Germinal center (tissue), 1 donor: Measurements from ENCODE around the gene SKIDA1.

Experiments
- DNase-seq: peaks from one replicate; pipeline ENCODE4 v3.0.0; 2012; ENCODE audit warnings: mixed read lengths, low spot score

The SKIDA1 gene

GRCh38 chr10:21529032-21529910, 3.8 kb upstream of the SKIDA1 start:
- no peak for DNase-seq

- DNase-seq, result no peak
These were observed 3.0 kb upstream of the SKIDA1 start for GRCh38 chr10:21528236-21529031.

GRCh38 chr10:21527598-21528235, 2.2 kb upstream of the SKIDA1 start:
- DNase-seq, result no peak

GRCh38 chr10:21526860-21527597, 1.5 kb upstream of the SKIDA1 start:
- peak; percentile 30 for DNase-seq

- DNase-seq, result peak; percentile 50
These were observed 842 bp upstream of the SKIDA1 start for GRCh38 chr10:21526188-21526859.

GRCh38 chr10:21524526-21525366, 736 bp downstream of the SKIDA1 start:
- no peak for DNase-seq

GRCh38 chr10:21524131-21524525, 1.4 kb downstream of the SKIDA1 start:
- DNase-seq, result no peak

- no peak for DNase-seq
These were observed 1.9 kb downstream of the SKIDA1 start for GRCh38 chr10:21523557-21524008.

GRCh38 chr10:21522631-21523406, 2.7 kb downstream of the SKIDA1 start:
- no peak for DNase-seq

- no peak for DNase-seq
These were observed 3.5 kb downstream of the SKIDA1 start for GRCh38 chr10:21521751-21522533.

GRCh38 chr10:21520949-21521348, 4.5 kb downstream of the SKIDA1 start:
- no peak for DNase-seq

- DNase-seq, result no peak
These were observed 5.0 kb downstream of the SKIDA1 start for GRCh38 chr10:21520509-21520908.

GRCh38 chr10:21519941-21520436, 5.5 kb downstream of the SKIDA1 start:
- no peak for DNase-seq

GRCh38 chr10:21519397-21519933, 6.0 kb downstream of the SKIDA1 start:
- no peak for DNase-seq

- no peak for DNase-seq
These were observed 6.7 kb downstream of the SKIDA1 start for GRCh38 chr10:21518641-21519396.

- no peak for DNase-seq
These were observed 7.3 kb downstream of the SKIDA1 start for GRCh38 chr10:21518149-21518640.
